Iris pigment epithelial cell (primary cell): ENCODE measurements around the gene IDI1.
A peak's percentile ranks its signal among the peaks of the same experiment; 100 is the strongest.
"Not testable (repeated sequence)": the region's sequence is repeated elsewhere in the genome, so short reads cannot be mapped to it uniquely, and the experiment has no call there.

Experiments used
- DNase-seq: peaks from one replicate; pipeline ENCODE4 v3.0.0-alpha.2; 2011; ENCODE audit warnings: low read depth

The IDI1 gene

GRCh38 chr10:1063232-1063865 lies 14.4 kb upstream of the IDI1 start:
- DNase-seq = no peak

GRCh38 chr10:1061930-1062774 lies 13.2 kb upstream of the IDI1 start:
- peak; percentile 72 for DNase-seq

- no peak for DNase-seq
These were observed 11.0 kb upstream of the IDI1 start for GRCh38 chr10:1059902-1060301.

- DNase-seq = no peak
These were observed 9.1 kb upstream of the IDI1 start for GRCh38 chr10:1058017-1058416.

- peak; percentile 32 for DNase-seq
These were observed 8.3 kb upstream of the IDI1 start for GRCh38 chr10:1057106-1057657.

GRCh38 chr10:1056326-1057105 lies 7.6 kb upstream of the IDI1 start, which contains the start of gene WDR37:
TSS of gene WDR37 (plus strand) at chr10:1056385. CDS start at chr10:1072156, 15,771 bp downstream.
- peak; percentile 93 for DNase-seq

- DNase-seq = no peak
These were observed 5.8 kb upstream of the IDI1 start for GRCh38 chr10:1054684-1055083.

GRCh38 chr10:1050554-1050953 lies 1.6 kb upstream of the IDI1 start:
- DNase-seq = no peak

- peak; percentile 37 for DNase-seq
These were observed 1.2 kb upstream of the IDI1 start for GRCh38 chr10:1050145-1050544.

- peak; percentile 63 for DNase-seq
These were observed 573 bp upstream of the IDI1 start for GRCh38 chr10:1049425-1049958.

- DNase-seq = peak; percentile 49
These were observed 579 bp downstream of the IDI1 start for GRCh38 chr10:1048349-1048731.

- DNase-seq = no peak
These were observed 982 bp downstream of the IDI1 start for GRCh38 chr10:1047937-1048336.

- DNase-seq = no peak
These were observed 3.5 kb downstream of the IDI1 start for GRCh38 chr10:1045415-1045814.

GRCh38 chr10:1044964-1045363 lies 4.0 kb downstream of the IDI1 start:
- DNase-seq = no peak

- no peak for DNase-seq
These were observed 4.8 kb downstream of the IDI1 start for GRCh38 chr10:1044146-1044545.

- DNase-seq = no peak
These were observed 5.4 kb downstream of the IDI1 start for GRCh38 chr10:1043532-1043995.

GRCh38 chr10:1041514-1041913 lies 7.4 kb downstream of the IDI1 start:
- no peak for DNase-seq

- DNase-seq = no peak
These were observed 8.8 kb downstream of the IDI1 start for GRCh38 chr10:1040133-1040532.

- DNase-seq = not testable (repeated sequence)
These were observed 10.2 kb downstream of the IDI1 start for GRCh38 chr10:1038769-1039168.

GRCh38 chr10:1037098-1037497 lies 11.8 kb downstream of the IDI1 start:
- no peak for DNase-seq

- DNase-seq = peak; percentile 93
These were observed 12.6 kb downstream of the IDI1 start for GRCh38 chr10:1036341-1036791.

- DNase-seq = no peak
These were observed 13.7 kb downstream of the IDI1 start for GRCh38 chr10:1035201-1035600.
